ENCODE measurements around the gene GRM7. TPM values are rescaled to one million over a fixed set of nuclear protein-coding genes. Genes with fewer than 3 reads are reported as not detected.

GRM7 gene
- total and polyA plus RNA-seq, 8 donors: 0.05 to 2.2 TPM; not detected in 6

- no peak for DNase-seq
Measured at GRCh38 chr3:7328339-7328738, 467.4 kb downstream of the GRM7 start.

GRCh38 chr3:7332696-7333095 is 471.8 kb downstream of the GRM7 start:
- TF ChIP-seq, protein P1, sequence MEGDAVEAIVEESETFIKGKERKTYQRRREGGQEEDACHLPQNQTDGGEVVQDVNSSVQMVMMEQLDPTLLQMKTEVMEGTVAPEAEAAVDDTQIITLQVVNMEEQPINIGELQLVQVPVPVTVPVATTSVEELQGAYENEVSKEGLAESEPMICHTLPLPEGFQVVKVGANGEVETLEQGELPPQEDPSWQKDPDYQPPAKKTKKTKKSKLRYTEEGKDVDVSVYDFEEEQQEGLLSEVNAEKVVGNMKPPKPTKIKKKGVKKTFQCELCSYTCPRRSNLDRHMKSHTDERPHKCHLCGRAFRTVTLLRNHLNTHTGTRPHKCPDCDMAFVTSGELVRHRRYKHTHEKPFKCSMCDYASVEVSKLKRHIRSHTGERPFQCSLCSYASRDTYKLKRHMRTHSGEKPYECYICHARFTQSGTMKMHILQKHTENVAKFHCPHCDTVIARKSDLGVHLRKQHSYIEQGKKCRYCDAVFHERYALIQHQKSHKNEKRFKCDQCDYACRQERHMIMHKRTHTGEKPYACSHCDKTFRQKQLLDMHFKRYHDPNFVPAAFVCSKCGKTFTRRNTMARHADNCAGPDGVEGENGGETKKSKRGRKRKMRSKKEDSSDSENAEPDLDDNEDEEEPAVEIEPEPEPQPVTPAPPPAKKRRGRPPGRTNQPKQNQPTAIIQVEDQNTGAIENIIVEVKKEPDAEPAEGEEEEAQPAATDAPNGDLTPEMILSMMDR (IDR thresholded peaks at IDR 0.05): no peak
- no peak for TF ChIP-seq EP300 (IDR thresholded peaks at IDR 0.05)
- TF ChIP-seq POLR2AphosphoS5 (IDR thresholded peaks at IDR 0.05): no peak
- TF ChIP-seq POLR2A (IDR thresholded peaks at IDR 0.05): no peak
- Histone ChIP-seq H3K36me3 (no peaks in the 10 kb centered on the region), H3K4me3 (no peak overlapping the region), H3K27me3 (no peaks in the 10 kb centered on the region), H3K9me3 (peaks cover 0 to 16% (median 2%) of the 10 kb centered on the region in 4 donors), H3K4me1 (no peaks in the 10 kb centered on the region), H3K27ac (no peak overlapping the region)
- 47 to 74% (median 66%) methylated on average over 2 of the region's 2 CpGs for WGBS, 5 donors
- no peak for DNase-seq
- intact Hi-C loops (cut with DNase I; ENCODE audit: low total_unique reads): no loop called here

More at GRCh38 chr3:7328339-7328738, 467.4 kb downstream of the GRM7 start:
- intact Hi-C loops (cut with DNase I; ENCODE audit: low total_unique reads): no loop called here
- H3K36me3 ChIP-seq: no peaks in the 10 kb centered on the region
- peaks cover 0 to 4% (median 0%) of the 10 kb centered on the region in 4 donors for H3K9me3 ChIP-seq
- no peaks in the 10 kb centered on the region for H3K4me1 ChIP-seq
- no peaks in the 10 kb centered on the region for H3K27me3 ChIP-seq
- no peak overlapping the region for H3K27ac ChIP-seq
- WGBS, 5 donors: 45 to 80% (median 53%) methylated on average over 1 of the region's 1 CpG
- TF ChIP-seq, protein P1 (IDR thresholded peaks at IDR 0.05): no peak
- no peak for TF ChIP-seq POLR2A (IDR thresholded peaks at IDR 0.05)
- no peak for TF ChIP-seq EP300 (IDR thresholded peaks at IDR 0.05)
- no peak for TF ChIP-seq POLR2AphosphoS5 (IDR thresholded peaks at IDR 0.05)
- no peak overlapping the region for H3K4me3 ChIP-seq

GRCh38 chr3:7333125-7333524 is 472.2 kb downstream of the GRM7 start:
- Histone ChIP-seq H3K9me3 (peaks cover 0 to 16% (median 2%) of the 10 kb centered on the region in 4 donors), H3K4me1 (no peaks in the 10 kb centered on the region), H3K36me3 (no peaks in the 10 kb centered on the region), H3K27ac (no peak overlapping the region), H3K27me3 (no peaks in the 10 kb centered on the region), H3K4me3 (no peak overlapping the region)
- intact Hi-C loops (cut with DNase I; ENCODE audit: low total_unique reads): no loop called here
- no peak for TF ChIP-seq EP300 (IDR thresholded peaks at IDR 0.05)
- TF ChIP-seq, protein P1 (IDR thresholded peaks at IDR 0.05): no peak
- WGBS, 5 donors: 80 to 88% (median 84%) methylated on average over 3 to 4 of the region's 4 CpGs
- no peak for DNase-seq

- H3K36me3 ChIP-seq: no peaks in the 10 kb centered on the region
- WGBS, 5 donors: 16 to 36% (median 28%) methylated on average over 2 of the region's 2 CpGs
- DNase-seq: peak in 1 of 2 donors; percentile 6
Measured at GRCh38 chr3:7340795-7341194, 479.9 kb downstream of the GRM7 start.

More at GRCh38 chr3:7340795-7341194, 479.9 kb downstream of the GRM7 start:
- Histone ChIP-seq H3K9me3 (peaks cover 0 to 9% (median 0%) of the 10 kb centered on the region in 4 donors), H3K27me3 (no peaks in the 10 kb centered on the region), H3K4me1 (no peaks in the 10 kb centered on the region), H3K4me3 (no peak overlapping the region), H3K27ac (no peak overlapping the region)
- TF ChIP-seq POLR2AphosphoS5 (IDR thresholded peaks at IDR 0.05) (no peak), POLR2A (IDR thresholded peaks at IDR 0.05) (no peak), EP300 (IDR thresholded peaks at IDR 0.05) (no peak)
- TF ChIP-seq, protein P1 (IDR thresholded peaks at IDR 0.05): no peak
- intact Hi-C loops (cut with DNase I; ENCODE audit: low total_unique reads): no loop called here
